COR-L47 (cell line): ENCODE measurements around the gene COL6A1.

Experiments used
- DNase-seq: peaks from one replicate; lab custom pipeline; 2025; lab: John Stamatoyannopoulos, UW

Gene COL6A1

GRCh38 chr21:45994086-45994661 is 12.6 kb downstream of the COL6A1 start:
- no peak for DNase-seq

- DNase-seq, result no peak
These were observed 13.5 kb downstream of the COL6A1 start for GRCh38 chr21:45994759-45995685.

- no peak for DNase-seq
These were observed 14.2 kb downstream of the COL6A1 start for GRCh38 chr21:45995686-45996179.

- no peak for DNase-seq
These were observed 15.0 kb downstream of the COL6A1 start for GRCh38 chr21:45996311-45997204.

GRCh38 chr21:45997205-45997494 is 15.6 kb downstream of the COL6A1 start:
- no peak for DNase-seq

GRCh38 chr21:45997495-45998275 is 16.1 kb downstream of the COL6A1 start:
- DNase-seq, result no peak

- no peak for DNase-seq
These were observed 16.7 kb downstream of the COL6A1 start for GRCh38 chr21:45998276-45998701.

GRCh38 chr21:45998871-45999580 is 17.5 kb downstream of the COL6A1 start:
- DNase-seq, result no peak

- DNase-seq, result no peak
These were observed 18.1 kb downstream of the COL6A1 start for GRCh38 chr21:45999581-46000181.

GRCh38 chr21:46000182-46000730 is 18.7 kb downstream of the COL6A1 start:
- no peak for DNase-seq

- DNase-seq, result no peak
These were observed 19.4 kb downstream of the COL6A1 start for GRCh38 chr21:46000731-46001641.

GRCh38 chr21:46001821-46002681 is 20.5 kb downstream of the COL6A1 start:
- no peak for DNase-seq

- DNase-seq, result no peak
These were observed 21.4 kb downstream of the COL6A1 start for GRCh38 chr21:46002841-46003574.

- no peak for DNase-seq
These were observed 22.0 kb downstream of the COL6A1 start for GRCh38 chr21:46003575-46004007.

- DNase-seq, result no peak
These were observed 22.7 kb downstream of the COL6A1 start for GRCh38 chr21:46004168-46004861.

- no peak for DNase-seq
These were observed 23.5 kb downstream of the COL6A1 start for GRCh38 chr21:46005081-46005480.

GRCh38 chr21:46005481-46005881 is 23.9 kb downstream of the COL6A1 start:
- no peak for DNase-seq
